Breast epithelium (tissue), 3 donors: ENCODE data around the gene FMN1.

Source experiments
- POLR2A ChIP-seq: fragments of 450-650 bp; IDR thresholded peaks from one replicate; pipeline ENCODE4 v1.6.1; 2016; ENCODE audit warnings: antibody characterized with exemption, mild to moderate bottlenecking, moderate library complexity
- POLR2AphosphoS5 ChIP-seq, 3 donors: sonication (generic); formaldehyde crosslinking; IDR thresholded peaks; one replicate each; pipeline ENCODE4 v1.6.1; 2017; ENCODE audit warnings: antibody characterized with exemption in 3 of 3
- TF ChIP-seq, protein P1 (sequence below), 3 donors: fragments of 450-650 bp; IDR thresholded peaks; one replicate each; pipeline ENCODE4 v1.5.1; 2016 to 2017; ENCODE audit warnings: antibody characterized with exemption in 3 of 3, mild to moderate bottlenecking in 3 of 3, moderate library complexity in 3 of 3

DNA sequence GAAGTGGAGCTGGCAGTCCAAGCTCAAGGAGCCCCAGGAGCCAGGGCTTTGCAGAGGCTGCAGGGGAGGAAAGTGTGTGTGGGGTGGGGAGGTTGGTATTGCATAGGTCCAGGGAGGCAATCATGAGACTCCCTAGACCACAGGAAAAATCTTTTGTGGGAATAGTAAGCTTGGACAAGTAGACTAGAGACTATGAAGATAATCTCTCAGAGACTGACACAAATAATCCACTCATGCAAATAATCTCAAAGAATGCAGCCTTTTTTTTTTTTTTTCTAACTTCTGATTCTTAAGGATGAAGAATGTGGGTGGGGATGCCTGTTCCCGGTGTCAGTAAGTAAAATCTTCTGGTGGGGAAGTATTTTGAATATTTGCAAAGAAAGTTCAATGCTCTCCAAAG, 363.0 kb downstream of the FMN1 start:
- TF ChIP-seq POLR2A (no peak), POLR2AphosphoS5 (IDR thresholded peaks at IDR 0.05) (no peak)
- TF ChIP-seq, protein P1, sequence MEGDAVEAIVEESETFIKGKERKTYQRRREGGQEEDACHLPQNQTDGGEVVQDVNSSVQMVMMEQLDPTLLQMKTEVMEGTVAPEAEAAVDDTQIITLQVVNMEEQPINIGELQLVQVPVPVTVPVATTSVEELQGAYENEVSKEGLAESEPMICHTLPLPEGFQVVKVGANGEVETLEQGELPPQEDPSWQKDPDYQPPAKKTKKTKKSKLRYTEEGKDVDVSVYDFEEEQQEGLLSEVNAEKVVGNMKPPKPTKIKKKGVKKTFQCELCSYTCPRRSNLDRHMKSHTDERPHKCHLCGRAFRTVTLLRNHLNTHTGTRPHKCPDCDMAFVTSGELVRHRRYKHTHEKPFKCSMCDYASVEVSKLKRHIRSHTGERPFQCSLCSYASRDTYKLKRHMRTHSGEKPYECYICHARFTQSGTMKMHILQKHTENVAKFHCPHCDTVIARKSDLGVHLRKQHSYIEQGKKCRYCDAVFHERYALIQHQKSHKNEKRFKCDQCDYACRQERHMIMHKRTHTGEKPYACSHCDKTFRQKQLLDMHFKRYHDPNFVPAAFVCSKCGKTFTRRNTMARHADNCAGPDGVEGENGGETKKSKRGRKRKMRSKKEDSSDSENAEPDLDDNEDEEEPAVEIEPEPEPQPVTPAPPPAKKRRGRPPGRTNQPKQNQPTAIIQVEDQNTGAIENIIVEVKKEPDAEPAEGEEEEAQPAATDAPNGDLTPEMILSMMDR (IDR thresholded peaks at IDR 0.05): no peak
